ENCODE measurements around the gene TCF15. TPM values are rescaled to one million over a fixed set of nuclear protein-coding genes. Genes with fewer than 3 reads are reported as not detected.
"Not testable (repeated sequence)": the region's sequence is repeated elsewhere in the genome, so short reads cannot be mapped to it uniquely, and the experiment has no call there.

The TCF15 gene
- total RNA-seq, 1 experiment from 2014 or later: 0.10 TPM

- no peak for DNase-seq (ENCODE audit: low spot score)
- in situ Hi-C loops (cut with HindIII; ENCODE audit: low sequenced_read_pairs): loop anchor here (10.0 kb wide), 1 partner anchor 170 kb away; no protein-coding TSS in a partner anchor
Observed at GRCh38 chr20:644692-645317, 34.7 kb upstream of the TCF15 start.

- in situ Hi-C loops (cut with HindIII; ENCODE audit: low sequenced_read_pairs): loop anchor here (10.0 kb wide), 1 partner anchor 168 kb away; no protein-coding TSS in a partner anchor
- no peak for DNase-seq (ENCODE audit: low spot score)
Observed at GRCh38 chr20:642398-643174, 32.5 kb upstream of the TCF15 start.

- DNase-seq (ENCODE audit: low spot score): not testable (repeated sequence)
- in situ Hi-C loops (cut with HindIII; ENCODE audit: low sequenced_read_pairs): loop anchor here (10.0 kb wide), 1 partner anchor 167 kb away; no protein-coding TSS in a partner anchor
Observed at GRCh38 chr20:642013-642397, 31.9 kb upstream of the TCF15 start.

GRCh38 chr20:641516-641875, 31.4 kb upstream of the TCF15 start:
- in situ Hi-C loops (cut with HindIII; ENCODE audit: low sequenced_read_pairs): loop anchor here (10.0 kb wide), 1 partner anchor 167 kb away; no protein-coding TSS in a partner anchor
- DNase-seq (ENCODE audit: low spot score): no peak

GRCh38 chr20:640674-641515, 30.8 kb upstream of the TCF15 start:
- no peak for DNase-seq (ENCODE audit: low spot score)
- in situ Hi-C loops (cut with HindIII; ENCODE audit: low sequenced_read_pairs): loop anchor here (10.0 kb wide), 1 partner anchor 166 kb away; no protein-coding TSS in a partner anchor

GRCh38 chr20:638579-638978, 28.5 kb upstream of the TCF15 start:
- DNase-seq (ENCODE audit: low spot score): no peak
- in situ Hi-C loops (cut with HindIII; ENCODE audit: low sequenced_read_pairs): no loop called here

GRCh38 chr20:637559-637958, 27.4 kb upstream of the TCF15 start:
- in situ Hi-C loops (cut with HindIII; ENCODE audit: low sequenced_read_pairs): no loop called here
- DNase-seq (ENCODE audit: low spot score): no peak

- in situ Hi-C loops (cut with HindIII; ENCODE audit: low sequenced_read_pairs): no loop called here
Observed at GRCh38 chr20:635893-636338, 25.8 kb upstream of the TCF15 start.

GRCh38 chr20:635028-635892, 25.2 kb upstream of the TCF15 start:
- in situ Hi-C loops (cut with HindIII; ENCODE audit: low sequenced_read_pairs): no loop called here
- no peak for DNase-seq (ENCODE audit: low spot score)

More at GRCh38 chr20:635893-636338, 25.8 kb upstream of the TCF15 start:
- DNase-seq (ENCODE audit: low spot score): no peak

- in situ Hi-C loops (cut with HindIII; ENCODE audit: low sequenced_read_pairs): no loop called here
- DNase-seq (ENCODE audit: low spot score): no peak
Observed at GRCh38 chr20:634148-634925, 24.2 kb upstream of the TCF15 start.

- in situ Hi-C loops (cut with HindIII; ENCODE audit: low sequenced_read_pairs): no loop called here
- DNase-seq (ENCODE audit: low spot score): no peak
Observed at GRCh38 chr20:631101-631500, 21.0 kb upstream of the TCF15 start.

- in situ Hi-C loops (cut with HindIII; ENCODE audit: low sequenced_read_pairs): no loop called here
- DNase-seq (ENCODE audit: low spot score): no peak
Observed at GRCh38 chr20:626579-626978, 16.5 kb upstream of the TCF15 start.

GRCh38 chr20:625360-625932, 15.3 kb upstream of the TCF15 start:
- DNase-seq (ENCODE audit: low spot score): no peak
- in situ Hi-C loops (cut with HindIII; ENCODE audit: low sequenced_read_pairs): no loop called here

GRCh38 chr20:623704-624103, 13.6 kb upstream of the TCF15 start:
- DNase-seq (ENCODE audit: low spot score): no peak
- in situ Hi-C loops (cut with HindIII; ENCODE audit: low sequenced_read_pairs): no loop called here

- in situ Hi-C loops (cut with HindIII; ENCODE audit: low sequenced_read_pairs): no loop called here
- DNase-seq (ENCODE audit: low spot score): no peak
Observed at GRCh38 chr20:623021-623420, 12.9 kb upstream of the TCF15 start.

GRCh38 chr20:622161-622560, 12.1 kb upstream of the TCF15 start:
- in situ Hi-C loops (cut with HindIII; ENCODE audit: low sequenced_read_pairs): no loop called here
- DNase-seq (ENCODE audit: low spot score): no peak

- no peak for DNase-seq (ENCODE audit: low spot score)
- in situ Hi-C loops (cut with HindIII; ENCODE audit: low sequenced_read_pairs): no loop called here
Observed at GRCh38 chr20:621125-621756, 11.1 kb upstream of the TCF15 start.

All from G401 (cell line).